KBM-7 (cell line): ENCODE data around the gene RSPH3.
"Not testable (repeated sequence)": the region's sequence is repeated elsewhere in the genome, so short reads cannot be mapped to it uniquely, and the experiment has no call there.

ENCODE experiments used
- DNase-seq: peaks from one replicate; pipeline ENCODE4 v3.0.0-alpha.2; 2015
- in situ Hi-C: fragments of 300-500 bp; cut with MboI; formaldehyde crosslinking; loops from 2 replicates; pipeline ENCODE4 v1.14.3; 2020; ENCODE audit warnings: low sequenced_read_pairs, low pct_unique_long_range_greater_than_20kb, mixed read lengths

RSPH3 gene

GRCh38 chr6:158991017-158991723 is 8.8 kb downstream of the RSPH3 start:
- no peak for DNase-seq
- in situ Hi-C loops: loop anchor here (25.0 kb wide), 1 partner anchor 779 kb away; no protein-coding TSS in a partner anchor

GRCh38 chr6:158989711-158990110 is 10.3 kb downstream of the RSPH3 start:
- not testable (repeated sequence) for DNase-seq
- in situ Hi-C loops: loop anchor here (25.0 kb wide), 1 partner anchor 777 kb away; no protein-coding TSS in a partner anchor

GRCh38 chr6:158988477-158988876 is 11.5 kb downstream of the RSPH3 start:
- DNase-seq: no peak
- in situ Hi-C loops: loop anchor here (25.0 kb wide), 1 partner anchor 776 kb away; no protein-coding TSS in a partner anchor

- in situ Hi-C loops: loop anchor here (25.0 kb wide), 1 partner anchor 775 kb away; no protein-coding TSS in a partner anchor
- DNase-seq: no peak
Observed at GRCh38 chr6:158987657-158988056, 12.3 kb downstream of the RSPH3 start.

GRCh38 chr6:158978757-158979156 is 21.2 kb downstream of the RSPH3 start:
- in situ Hi-C loops: loop anchor here (25.0 kb wide), 1 partner anchor 766 kb away; no protein-coding TSS in a partner anchor
- DNase-seq: no peak

GRCh38 chr6:158977382-158977781 is 22.6 kb downstream of the RSPH3 start:
- in situ Hi-C loops: loop anchor here (25.0 kb wide), 1 partner anchor 765 kb away; no protein-coding TSS in a partner anchor
- no peak for DNase-seq

- DNase-seq: peak; percentile 70
- in situ Hi-C loops: loop anchor here (25.0 kb wide), 1 partner anchor 260 kb away; no protein-coding TSS in a partner anchor
Observed at GRCh38 chr6:158972241-158973233, 27.5 kb downstream of the RSPH3 start.

- in situ Hi-C loops: loop anchor here (25.0 kb wide), 1 partner anchor 258 kb away; no protein-coding TSS in a partner anchor
- DNase-seq: no peak
Observed at GRCh38 chr6:158970640-158971275, 29.2 kb downstream of the RSPH3 start.

GRCh38 chr6:158969148-158969547 is 30.9 kb downstream of the RSPH3 start:
- in situ Hi-C loops: loop anchor here (25.0 kb wide), 1 partner anchor 257 kb away; no protein-coding TSS in a partner anchor

GRCh38 chr6:158963020-158963808 is 36.8 kb downstream of the RSPH3 start:
- in situ Hi-C loops: loop anchor here (25.0 kb wide), 1 partner anchor 251 kb away; no protein-coding TSS in a partner anchor
- no peak for DNase-seq

More at GRCh38 chr6:158969148-158969547, 30.9 kb downstream of the RSPH3 start:
- DNase-seq: no peak

GRCh38 chr6:158962371-158962770 is 37.6 kb downstream of the RSPH3 start:
- in situ Hi-C loops: loop anchor here (25.0 kb wide), 1 partner anchor 250 kb away; no protein-coding TSS in a partner anchor
- no peak for DNase-seq

- in situ Hi-C loops: loop anchor here (25.0 kb wide), 1 partner anchor 248 kb away; no protein-coding TSS in a partner anchor
Observed at GRCh38 chr6:158960026-158960425, 40.0 kb downstream of the RSPH3 start.

GRCh38 chr6:158959552-158959951 is 40.5 kb downstream of the RSPH3 start:
- in situ Hi-C loops: loop anchor here (25.0 kb wide), 1 partner anchor 247 kb away; no protein-coding TSS in a partner anchor

More at GRCh38 chr6:158960026-158960425, 40.0 kb downstream of the RSPH3 start:
- DNase-seq: no peak

GRCh38 chr6:158958504-158959386 is 41.3 kb downstream of the RSPH3 start:
- DNase-seq: no peak
- in situ Hi-C loops: loop anchor here (25.0 kb wide), 1 partner anchor 246 kb away; no protein-coding TSS in a partner anchor

More at GRCh38 chr6:158959552-158959951, 40.5 kb downstream of the RSPH3 start:
- no peak for DNase-seq

- in situ Hi-C loops: loop anchor here (25.0 kb wide), 1 partner anchor 243 kb away; no protein-coding TSS in a partner anchor
- no peak for DNase-seq
Observed at GRCh38 chr6:158955255-158955654, 44.7 kb downstream of the RSPH3 start.

GRCh38 chr6:158954753-158955152 is 45.2 kb downstream of the RSPH3 start:
- in situ Hi-C loops: loop anchor here (25.0 kb wide), 1 partner anchor 242 kb away; no protein-coding TSS in a partner anchor
- DNase-seq: no peak
